ENCODE measurements around the gene TSPAN4.
A peak's percentile ranks its signal among the peaks of the same experiment; 100 is the strongest.

The TSPAN4 gene

DNA sequence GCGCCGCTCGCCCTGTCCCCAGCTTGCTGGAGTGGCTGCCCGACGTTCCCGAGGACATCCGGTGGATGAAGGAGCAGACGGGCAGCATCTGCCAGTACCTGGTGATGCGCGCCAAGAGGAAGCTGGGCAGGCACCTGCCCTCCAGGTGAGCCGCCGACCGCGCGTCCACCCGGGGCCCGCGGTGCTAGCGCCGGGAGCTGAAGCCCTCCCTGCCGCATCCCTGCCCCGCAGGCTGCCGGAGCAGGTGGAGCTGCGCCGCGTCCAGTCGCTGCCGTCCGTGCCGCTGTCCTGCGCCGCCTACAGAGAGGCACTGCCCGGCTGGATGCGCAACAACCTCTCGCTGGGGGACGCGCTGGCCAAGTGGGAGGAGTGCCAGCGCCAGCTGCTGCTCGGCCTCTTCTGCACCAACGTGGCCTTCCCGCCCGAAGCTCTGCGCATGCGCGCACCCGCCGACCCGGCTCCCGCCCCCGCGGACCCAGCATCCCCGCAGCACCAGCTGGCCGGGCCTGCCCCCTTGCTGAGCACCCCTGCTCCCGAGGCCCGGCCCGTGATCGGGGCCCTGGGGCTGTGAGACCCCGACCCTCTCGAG is 18.3 kb upstream of the TSPAN4 start:
- no peak for DNase-seq (ENCODE audit: low read depth)

DNA sequence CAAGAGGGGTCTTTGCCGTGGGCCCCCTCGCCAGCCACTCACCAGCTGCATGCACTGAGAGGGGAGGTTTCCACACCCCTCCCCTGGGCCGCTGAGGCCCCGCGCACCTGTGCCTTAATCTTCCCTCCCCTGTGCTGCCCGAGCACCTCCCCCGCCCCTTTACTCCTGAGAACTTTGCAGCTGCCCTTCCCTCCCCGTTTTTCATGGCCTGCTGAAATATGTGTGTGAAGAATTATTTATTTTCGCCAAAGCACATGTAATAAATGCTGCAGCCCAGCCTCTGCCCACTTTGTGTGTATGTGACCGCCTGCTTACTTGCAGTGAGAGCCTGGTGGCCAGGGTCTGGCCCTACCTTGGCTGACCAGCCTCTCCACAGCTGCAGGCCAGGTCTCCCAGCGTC is 17.7 kb upstream of the TSPAN4 start:
- DNase-seq (ENCODE audit: low read depth) = no peak

DNA sequence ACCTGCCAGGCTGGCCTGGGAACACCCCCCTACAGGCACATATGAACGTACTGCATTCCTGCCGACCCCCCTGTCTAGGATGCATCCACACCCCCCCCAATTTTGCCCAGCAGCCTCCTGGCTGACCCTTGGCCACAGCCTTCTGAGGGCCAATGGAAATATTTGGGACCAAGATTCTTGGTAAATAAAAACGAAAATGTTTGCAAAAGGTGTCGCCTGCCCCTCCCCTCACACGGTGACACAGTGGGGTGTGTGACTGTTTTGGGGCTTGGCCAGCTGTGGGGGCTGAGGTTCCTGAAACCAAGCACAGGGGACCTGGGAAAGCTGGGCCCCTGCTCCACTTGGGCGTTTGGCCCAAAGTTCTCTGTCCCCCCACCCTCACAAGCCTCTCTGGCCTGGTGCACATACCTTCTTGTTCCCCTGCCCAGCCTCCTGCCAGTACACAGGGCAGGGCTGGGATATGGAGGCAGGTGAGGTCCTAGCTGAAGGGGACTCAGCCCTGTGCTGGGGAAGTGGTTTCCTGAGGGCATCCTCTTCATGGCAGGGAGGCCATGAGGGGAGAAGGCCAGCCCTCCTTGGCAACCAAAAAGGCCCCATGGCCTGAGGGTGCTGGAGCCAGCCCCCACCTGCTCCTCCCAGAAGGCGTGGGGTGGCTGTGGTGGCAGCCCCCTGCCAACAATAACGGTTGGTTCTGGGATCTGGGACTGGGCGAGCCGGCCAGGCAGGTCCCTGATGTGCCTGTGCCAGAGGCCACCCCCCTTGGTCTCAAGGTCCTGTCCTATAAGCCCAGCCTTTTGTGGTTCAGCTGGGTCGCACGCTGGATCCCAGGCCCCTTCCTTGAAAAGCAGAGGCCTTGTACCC is 17.1 kb upstream of the TSPAN4 start:
- no peak for DNase-seq (ENCODE audit: low read depth)

DNA sequence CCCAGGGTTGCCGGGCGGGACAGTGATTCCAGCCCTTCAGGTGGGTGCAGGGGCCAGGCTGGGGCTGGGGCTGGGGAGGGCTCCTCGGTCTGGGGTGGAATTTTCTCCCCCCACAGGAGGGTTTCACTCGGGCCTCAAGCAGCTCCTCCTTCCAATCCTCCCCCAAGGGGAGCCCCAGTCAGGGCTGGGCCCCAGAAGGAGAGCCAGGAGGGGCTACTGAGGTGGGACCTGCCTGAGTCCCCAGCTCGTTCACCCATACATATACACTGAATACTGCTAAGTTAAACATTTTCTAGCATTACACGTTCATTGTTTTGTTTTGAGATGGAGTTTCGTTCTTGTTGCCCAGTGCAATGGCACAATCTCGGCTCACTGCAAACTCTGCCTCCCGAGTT is 16.4 kb upstream of the TSPAN4 start:
- DNase-seq (ENCODE audit: low read depth) = no peak

DNA sequence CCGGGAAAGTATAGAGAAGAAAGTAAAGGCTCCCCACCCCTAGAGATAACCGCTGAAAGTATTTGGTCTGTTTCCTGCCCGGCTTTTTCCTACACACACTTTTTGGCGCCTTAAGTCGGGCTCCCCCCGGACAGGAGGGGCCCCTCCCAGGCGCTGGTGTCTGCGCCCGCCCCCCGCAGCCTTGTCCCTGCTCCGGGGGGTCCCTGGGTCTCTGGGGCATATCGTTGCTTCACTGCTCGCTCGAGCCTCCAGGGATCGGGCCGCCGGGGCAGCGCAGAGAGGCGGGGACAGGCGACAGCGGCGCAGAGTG is 15.9 kb upstream of the TSPAN4 start:
- DNase-seq (ENCODE audit: low read depth) = no peak

DNA sequence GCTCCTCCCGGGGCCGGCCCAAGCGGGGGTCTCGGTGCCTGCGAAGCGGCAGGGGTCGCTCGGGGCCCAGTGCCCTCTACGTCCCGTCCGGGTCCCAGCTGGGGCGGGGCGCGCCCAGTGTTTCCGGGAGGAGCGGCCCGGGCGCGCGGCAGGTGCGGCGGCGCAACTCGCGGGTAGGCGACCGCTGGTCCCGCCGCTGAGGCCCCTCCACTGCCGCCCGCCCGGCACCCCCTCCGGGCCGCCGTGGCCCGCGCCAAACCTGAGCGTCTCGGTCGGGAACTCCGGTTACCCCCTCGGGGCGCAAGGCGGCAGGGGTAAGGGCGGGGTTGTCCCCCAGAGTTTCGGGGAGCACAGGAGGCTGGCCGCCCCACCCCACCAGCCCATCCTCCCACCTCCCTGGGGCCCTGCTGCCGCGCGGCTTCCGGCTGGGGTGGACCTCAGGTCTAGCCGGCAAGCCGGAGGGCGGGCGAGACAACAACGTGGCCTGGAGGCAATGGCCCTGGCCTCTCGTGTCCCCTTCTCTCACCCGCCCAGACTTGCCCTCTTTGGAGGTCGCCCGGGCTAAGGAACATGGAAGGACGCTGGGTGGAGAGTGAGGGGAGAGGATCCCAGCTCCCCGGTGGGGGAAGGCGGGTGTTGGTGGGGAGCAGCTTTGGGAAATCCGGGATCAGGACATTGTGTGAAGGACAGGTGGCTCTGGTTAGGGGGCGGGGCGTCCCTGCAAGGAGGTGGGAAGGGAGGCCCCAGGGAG is 15.3 kb upstream of the TSPAN4 start:
- DNase-seq (ENCODE audit: low read depth) = no peak

DNA sequence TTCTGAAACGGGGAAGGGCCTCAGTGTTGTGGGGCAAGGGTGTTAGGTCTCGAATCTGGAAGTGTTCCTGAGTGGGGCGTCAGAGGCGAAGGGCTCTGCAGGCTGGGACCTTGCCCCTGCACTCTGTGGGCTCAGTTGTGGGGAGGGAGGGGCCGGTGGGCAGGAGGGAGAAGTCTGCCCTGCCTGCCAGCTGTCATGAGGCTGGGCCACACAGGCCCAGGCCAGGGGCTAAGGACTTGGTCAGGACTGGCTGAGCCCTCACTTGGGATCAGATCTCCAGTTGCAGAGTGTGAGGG is 14.8 kb upstream of the TSPAN4 start, which contains the start of gene CRACR2B:
Gene CRACR2B, plus strand, starts transcription at position 23 of the 296 bp plus-strand sequence. CDS start 689 bp downstream, outside the sequence.
- no peak for DNase-seq (ENCODE audit: low read depth)

DNA sequence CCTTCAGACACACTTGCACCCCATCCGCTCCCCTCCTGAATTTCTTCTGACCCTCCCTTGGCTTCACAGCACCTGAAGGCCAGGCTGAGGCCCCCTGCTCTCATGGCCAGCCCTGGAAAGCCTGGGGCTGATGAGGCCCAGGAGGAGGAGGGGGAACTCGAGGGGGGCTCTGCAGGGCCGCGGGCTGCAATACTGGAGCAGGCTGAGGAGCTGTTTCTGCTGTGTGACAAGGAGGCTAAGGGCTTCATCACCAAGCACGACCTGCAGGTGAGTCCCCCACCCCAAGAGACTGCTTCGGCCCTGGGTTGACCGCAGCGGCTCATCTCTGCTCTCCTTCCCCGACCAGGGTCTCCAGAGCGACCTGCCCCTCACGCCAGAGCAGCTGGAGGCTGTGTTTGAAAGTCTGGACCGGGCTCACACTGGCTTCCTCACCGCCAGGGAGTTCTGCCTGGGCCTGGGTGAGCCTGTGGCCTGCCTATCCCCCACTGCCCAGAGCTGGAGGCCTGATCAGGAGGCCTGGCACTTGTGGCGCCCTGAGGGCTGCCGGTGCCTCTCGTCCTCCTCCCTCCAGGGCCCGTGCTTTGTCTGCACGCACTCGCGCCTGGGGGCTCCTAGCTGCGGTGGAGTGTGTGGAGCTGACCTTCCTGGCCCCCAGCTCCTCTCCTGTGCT is 14.0 kb upstream of the TSPAN4 start:
- DNase-seq (ENCODE audit: low read depth) = no peak

DNA sequence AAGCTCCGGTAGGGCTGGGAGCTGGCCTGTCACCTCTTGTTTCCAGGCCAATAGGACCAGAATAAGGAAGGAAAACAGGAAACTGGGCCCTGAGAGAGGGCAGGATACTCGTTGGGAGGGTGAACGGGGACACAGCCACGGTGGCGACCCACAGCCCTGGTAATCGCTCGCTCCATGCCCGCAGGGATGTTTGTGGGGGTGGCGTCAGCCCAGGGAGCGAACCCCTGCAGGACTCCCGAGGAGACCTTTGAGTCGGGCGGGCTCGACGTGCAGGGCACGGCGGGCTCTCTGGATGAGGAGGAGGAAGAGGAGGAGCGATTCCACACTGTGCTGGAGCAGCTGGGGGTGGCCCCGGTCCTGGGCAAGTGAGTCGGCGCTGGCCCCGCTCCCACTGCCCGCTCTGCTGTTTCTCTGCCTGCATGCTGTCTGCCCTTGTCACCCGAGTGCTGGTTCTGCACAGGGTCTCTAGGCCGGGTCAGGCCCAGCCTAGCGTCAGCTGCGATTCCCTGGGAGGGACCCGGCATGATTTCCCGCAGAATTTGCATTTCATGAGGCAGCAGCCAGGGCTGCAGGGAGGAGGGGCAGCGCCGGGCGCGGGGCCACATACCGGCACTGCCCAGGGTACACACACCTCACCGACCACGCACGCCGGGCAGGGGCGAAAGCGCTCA is 13.3 kb upstream of the TSPAN4 start:
- DNase-seq (ENCODE audit: low read depth) = no peak

DNA sequence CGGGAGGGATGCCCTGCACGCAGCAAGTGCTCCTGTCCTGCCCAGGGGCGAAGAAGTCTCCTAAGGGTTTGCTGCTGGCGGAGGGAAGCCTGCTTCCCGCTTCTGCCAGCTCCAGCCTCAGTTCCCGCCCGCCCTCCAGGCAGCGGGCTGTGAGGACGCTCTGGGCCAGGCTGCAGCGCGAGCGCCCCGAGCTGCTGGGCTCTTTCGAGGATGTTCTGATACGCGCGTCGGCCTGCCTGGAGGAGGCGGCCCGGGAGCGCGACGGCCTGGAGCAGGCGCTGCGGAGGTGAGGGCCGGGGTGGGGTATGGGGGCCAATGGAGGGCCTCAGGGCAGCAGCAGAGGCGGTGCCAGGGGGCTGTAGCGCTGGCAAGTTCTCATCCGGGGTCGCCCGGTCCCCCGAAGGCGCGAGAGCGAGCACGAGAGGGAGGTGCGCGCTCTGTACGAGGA is 12.8 kb upstream of the TSPAN4 start:
- no peak for DNase-seq (ENCODE audit: low read depth)

DNA sequence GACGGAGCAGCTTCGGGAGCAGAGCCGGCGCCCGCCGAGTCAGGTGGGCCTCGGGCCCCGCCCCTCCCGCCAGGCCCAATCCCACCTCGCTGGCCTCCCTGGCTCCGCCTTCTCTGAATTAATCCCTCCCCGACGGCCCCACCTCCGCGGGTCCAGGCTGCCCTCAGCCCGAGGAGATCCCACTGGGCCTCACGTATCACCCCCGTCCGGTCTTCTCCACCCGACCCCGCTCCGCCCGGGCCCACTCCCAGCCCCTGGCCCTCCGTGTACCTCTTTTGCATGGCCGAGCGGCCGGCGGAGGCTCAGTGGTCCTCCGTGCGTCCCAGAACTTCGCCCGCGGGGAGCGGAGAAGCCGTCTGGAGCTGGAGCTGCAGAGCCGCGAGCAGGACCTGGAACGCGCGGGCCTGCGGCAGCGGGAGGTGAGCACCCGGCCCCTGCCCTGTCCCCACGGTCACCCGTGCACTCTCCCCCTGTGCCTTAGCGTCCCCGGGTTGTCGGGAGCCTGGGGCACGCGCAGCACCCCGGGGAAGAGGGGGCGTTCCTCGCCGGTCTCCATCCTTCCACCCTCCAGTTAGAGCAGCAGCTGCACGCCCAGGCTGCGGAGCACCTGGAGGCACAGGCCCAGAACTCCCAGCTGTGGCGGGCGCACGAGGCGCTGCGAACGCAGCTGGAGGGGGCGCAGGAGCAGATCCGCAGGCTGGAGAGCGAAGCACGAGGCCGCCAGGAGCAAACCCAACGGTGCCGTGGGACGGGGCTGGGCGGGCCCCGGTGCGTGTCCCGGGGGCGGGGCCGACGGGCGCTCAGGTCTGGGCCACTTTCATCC is 12.1 kb upstream of the TSPAN4 start:
- DNase-seq (ENCODE audit: low read depth) = peak; percentile 25

DNA sequence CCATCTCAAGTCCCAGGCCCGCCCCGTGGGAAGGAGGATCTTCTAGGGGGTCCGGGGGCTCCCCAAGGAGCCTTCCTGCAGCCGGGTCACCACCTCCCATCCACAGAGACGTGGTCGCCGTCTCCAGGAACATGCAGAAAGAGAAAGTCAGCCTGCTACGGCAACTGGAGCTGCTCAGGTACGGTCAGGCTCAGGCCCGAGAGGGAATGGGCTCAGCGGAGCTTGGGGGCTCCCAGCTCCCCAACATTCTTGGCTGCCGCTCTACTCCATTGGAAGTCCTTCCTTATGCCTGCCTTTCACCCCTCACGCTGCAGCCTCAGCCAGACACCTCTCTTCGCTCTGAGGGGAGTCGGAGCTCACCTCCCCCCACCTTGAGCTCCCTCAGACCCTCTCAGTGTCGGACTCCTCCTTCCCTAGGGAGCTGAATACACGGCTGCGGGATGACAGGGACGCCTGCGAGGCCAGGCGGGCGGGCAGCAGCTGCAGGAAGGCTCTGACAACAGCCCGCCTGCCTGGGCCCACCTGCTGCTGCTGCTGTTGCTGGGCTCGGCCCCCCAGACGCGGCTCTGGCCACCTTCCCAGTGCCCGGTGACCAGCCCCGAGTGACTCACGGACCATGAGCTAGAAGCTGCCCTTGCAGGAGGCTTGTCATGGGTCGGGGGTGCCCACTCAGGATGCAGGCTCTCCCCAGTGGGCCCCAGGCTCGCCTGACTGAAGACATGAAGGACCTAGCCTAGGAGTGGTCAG is 11.4 kb upstream of the TSPAN4 start:
- DNase-seq (ENCODE audit: low read depth) = no peak

DNA sequence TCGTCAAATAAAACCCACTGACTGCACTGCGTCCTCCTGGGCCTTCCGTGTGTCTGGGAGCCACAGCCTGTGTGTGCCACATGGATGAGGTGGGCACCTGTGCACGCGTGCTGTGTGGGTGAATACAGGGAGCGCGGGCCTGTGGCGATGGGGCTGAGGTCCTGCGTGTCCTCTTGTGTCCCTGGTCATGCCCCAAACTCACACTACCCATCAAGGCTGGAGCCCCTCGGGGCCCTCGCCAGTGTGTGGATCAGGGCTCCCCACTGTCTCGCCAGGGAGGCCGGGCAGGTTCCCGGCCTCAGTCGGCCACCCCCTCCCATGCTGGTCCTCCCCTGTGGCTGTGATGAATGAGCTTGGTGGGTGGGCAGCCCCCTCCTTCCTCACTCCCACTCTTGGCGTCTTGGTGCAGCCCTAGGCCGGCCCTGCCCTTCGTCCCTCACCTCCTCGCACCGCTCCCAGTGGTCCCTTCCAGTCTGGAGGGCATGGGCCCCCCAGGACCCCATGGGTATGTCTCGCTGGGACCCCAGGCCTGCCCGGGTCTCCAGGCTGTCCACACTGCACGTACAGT is 10.6 kb upstream of the TSPAN4 start:
- DNase-seq (ENCODE audit: low read depth) = no peak

DNA sequence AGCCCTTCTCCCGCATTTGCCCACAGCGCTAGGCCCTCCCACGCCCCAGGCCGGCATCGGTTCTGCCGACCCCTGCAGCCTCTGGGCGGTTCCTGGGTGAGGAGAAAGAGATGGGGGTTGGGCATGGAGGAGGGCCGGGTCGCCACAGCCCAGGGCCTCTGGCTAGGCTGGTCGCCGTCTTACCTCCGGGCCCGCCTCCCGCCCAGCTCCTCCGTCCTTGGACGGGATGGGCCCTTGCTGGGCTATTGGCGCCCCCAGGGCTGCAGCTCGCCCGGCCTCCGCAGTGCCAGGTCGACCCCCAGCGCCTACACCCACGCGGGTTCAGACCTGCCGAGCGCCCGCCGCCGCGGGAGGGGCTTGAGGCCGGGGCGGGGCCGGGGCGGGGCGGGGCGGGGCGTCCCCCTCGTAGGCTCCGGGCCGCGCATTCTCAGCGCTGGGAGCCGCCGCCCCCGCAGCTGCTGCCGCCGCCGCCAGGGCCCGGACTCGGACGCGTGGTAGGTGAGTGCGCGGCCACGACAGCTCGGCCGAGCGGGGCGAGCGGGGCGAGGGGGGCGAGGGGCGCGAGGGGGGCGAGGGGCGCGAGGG is 10.0 kb upstream of the TSPAN4 start, which contains the start of gene CD151:
Gene CD151, plus strand, starts transcription at position 424 of the 585 bp plus-strand sequence. CDS start 3,118 bp downstream, outside the sequence.
- peak; percentile 40 for DNase-seq (ENCODE audit: low read depth)

DNA sequence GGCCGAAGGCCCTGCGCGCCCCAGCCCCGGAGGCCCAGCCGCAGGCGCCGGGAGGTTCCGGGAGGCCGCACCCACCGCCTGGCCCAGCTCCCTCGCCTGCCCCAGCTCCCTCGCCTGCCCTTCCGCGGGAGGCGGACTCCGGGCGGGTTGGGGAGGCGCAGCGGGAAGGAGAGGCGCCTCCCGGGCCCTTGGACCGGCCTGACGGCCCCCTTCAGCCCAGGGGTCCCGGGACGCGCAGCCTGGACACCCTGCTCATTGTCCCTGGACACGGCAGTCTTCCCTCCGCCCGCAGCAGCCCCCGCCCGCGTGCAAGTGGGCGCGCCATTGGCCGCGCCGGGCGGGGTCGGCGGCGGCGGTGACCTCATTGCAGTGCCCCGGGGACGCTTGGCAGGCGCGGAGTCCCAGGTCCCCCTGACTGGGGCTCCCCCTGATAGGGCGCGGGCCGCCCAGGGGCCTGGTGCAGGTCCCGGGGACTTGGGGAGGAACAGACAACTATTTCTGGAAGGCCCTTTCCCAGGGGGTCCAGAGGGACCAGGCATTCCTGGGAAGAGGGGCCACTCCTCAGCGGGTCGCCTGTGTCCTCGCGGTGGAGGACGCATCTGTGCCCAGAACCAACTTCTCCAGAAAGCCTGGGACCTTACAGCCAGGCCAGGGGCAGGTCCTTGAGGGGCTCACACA is 9.4 kb upstream of the TSPAN4 start:
- DNase-seq (ENCODE audit: low read depth) = no peak

DNA sequence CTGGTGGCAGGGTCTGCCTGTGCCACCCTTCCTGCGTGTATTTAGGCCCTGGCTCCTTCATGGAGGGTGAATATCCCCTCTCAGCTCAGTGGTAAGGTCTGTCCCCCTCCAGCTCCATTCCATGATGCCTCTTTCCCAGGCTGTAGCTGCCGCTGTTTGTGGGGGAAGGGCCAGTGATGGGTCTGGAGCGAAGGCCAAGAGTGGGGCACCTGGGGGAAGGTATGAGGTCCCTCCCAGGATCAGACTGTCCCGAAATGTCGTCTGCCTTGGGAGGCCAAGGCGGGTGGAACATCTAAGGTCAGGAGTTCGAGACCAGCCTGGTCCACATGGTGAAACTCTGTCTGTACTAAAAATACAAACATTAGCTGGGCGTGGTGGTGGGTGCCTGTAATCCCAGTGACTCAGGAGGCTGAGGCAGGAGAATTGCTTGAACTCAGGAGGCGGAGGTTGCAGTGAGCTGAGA is 8.8 kb upstream of the TSPAN4 start:
- DNase-seq (ENCODE audit: low read depth) = no peak

DNA sequence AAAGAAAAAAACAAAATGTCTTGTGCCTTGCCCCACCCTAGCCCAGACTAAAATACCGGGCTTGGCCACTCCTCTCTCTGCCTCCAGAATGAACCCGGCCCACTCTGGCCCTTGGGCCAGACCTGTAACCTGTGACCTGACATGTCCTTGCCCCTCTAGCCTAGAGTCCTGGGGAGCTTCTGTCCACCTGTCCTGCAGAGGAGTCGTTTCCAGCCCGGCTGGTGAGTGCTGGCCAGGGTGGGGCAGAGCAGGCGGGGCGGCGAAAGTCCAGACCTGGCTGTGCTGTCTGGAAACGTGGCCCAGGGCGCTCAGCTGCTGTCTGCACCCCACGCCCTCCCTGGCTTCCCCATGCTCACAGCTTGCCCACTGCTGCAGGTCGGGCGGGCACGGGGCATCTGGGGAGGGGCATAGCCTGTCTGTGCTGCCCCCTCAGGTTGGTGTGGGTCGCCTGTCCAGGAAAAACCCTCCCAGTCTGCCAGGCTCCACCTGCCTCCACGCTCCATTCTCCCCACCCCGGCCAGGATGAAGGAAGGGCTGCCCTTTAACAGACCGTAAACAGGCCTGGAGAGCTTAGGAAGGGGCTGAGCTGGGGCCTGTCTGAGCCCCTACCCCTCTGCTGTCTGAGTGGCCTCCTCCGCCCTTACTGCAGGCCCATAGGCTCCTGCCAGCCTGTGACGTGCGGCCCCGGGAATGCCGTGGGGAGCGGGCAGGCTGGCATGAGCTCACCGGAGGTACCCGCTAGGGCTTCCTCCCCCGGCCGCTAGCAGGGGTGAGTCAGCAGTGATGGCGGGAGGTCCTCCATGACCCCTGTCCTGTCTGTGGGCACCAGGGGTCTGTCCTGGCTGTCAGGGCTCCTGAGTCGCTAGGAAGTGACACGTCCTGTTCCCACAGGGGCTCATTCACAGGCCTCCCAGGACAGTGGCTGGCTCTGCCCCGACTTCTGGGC is 8.0 kb upstream of the TSPAN4 start:
- no peak for DNase-seq (ENCODE audit: low read depth)

DNA sequence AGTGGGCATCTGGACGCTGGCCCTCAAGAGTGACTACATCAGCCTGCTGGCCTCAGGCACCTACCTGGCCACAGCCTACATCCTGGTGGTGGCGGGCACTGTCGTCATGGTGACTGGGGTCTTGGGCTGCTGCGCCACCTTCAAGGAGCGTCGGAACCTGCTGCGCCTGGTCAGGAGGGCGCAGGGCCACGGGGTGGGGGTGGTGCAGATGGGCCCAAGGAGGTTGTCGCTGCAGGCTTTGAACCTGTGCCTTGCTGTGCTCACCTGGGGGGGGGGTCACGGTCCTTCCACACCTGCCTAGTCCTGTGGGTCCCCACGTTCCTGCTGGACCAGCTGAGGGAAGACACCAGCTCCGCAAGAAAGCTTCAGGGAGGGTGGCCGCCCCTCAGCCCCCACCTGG is 6.4 kb upstream of the TSPAN4 start:
- DNase-seq (ENCODE audit: low read depth) = no peak
